Esophagus squamous epithelium (tissue), 4 donors: ENCODE results near the gene DVL1.

Experiments
- POLR2A ChIP-seq, 4 donors: fragments of 450-650 bp; IDR thresholded peaks; one replicate each; pipeline ENCODE4 v1.6.1; 2017; ENCODE audit warnings: antibody characterized with exemption in 4 of 4, mild to moderate bottlenecking in 4 of 4, moderate library complexity in 3 of 4
- TF ChIP-seq, protein P1 (sequence below), 6 experiments: fragments of 450-650 bp in 4 of 6; fragments of 200-600 bp in 2 of 6; sonication (generic) in 2 of 6; IDR thresholded peaks; one replicate each; pipeline ENCODE4 v1.5.1; 2016 to 2019; ENCODE audit warnings: antibody characterized with exemption in 6 of 6, mild to moderate bottlenecking in 4 of 6, moderate library complexity in 4 of 6

DNA sequence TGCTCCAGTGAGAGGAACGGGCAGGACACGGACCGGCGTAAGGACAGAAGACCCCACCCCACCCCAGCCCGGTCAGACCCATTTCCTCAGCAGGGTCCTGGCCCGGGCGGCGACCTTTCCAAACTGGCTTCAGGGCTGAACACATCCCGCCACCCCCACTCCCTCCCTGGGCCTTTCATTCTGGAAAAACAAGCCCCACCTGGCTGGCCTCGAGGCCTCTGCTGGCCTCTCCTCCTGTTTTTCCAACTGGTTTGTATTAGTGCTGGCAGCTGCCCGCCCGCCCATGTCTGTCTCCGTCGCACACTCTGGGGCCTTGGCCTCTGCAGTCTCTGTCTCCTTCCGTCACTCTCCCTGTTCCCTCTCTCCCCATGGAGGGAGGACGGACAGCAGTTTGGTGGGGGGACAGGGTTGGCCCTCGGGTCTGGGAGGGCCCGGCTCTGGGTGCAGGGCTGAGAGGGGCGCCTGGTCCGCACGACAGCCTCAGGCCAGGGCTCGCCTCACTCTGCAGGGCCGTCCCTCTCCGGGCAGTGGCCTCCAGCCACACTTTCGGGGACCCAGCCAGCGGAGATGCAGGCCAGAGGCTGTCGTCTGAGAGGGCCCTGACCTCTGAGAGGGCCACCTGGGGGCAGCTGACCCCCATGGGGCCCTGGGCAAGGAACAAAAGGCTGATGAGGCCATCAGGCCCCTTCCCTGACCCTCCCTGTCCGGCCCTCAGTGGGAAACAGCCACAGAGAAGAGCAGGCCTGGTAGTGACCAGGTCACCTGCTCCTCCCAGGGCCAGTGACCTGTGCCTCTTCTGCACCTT, 10.6 kb upstream of the DVL1 start:
- TF ChIP-seq, protein P1, sequence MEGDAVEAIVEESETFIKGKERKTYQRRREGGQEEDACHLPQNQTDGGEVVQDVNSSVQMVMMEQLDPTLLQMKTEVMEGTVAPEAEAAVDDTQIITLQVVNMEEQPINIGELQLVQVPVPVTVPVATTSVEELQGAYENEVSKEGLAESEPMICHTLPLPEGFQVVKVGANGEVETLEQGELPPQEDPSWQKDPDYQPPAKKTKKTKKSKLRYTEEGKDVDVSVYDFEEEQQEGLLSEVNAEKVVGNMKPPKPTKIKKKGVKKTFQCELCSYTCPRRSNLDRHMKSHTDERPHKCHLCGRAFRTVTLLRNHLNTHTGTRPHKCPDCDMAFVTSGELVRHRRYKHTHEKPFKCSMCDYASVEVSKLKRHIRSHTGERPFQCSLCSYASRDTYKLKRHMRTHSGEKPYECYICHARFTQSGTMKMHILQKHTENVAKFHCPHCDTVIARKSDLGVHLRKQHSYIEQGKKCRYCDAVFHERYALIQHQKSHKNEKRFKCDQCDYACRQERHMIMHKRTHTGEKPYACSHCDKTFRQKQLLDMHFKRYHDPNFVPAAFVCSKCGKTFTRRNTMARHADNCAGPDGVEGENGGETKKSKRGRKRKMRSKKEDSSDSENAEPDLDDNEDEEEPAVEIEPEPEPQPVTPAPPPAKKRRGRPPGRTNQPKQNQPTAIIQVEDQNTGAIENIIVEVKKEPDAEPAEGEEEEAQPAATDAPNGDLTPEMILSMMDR (IDR thresholded peaks at IDR 0.05): no peak
- no peak for TF ChIP-seq POLR2A (IDR thresholded peaks at IDR 0.05)
